RPMI8226 (cell line): ENCODE results near the gene MFSD6.
"Not testable (repeated sequence)": the region's sequence is repeated elsewhere in the genome, so short reads cannot be mapped to it uniquely, and the experiment has no call there.

Source experiments
- DNase-seq: peaks from one replicate; pipeline ENCODE4 v3.0.0-alpha.2; 2015

Gene MFSD6

GRCh38 chr2:190504912-190505311 is 96.8 kb downstream of the MFSD6 start:
- no peak for DNase-seq

GRCh38 chr2:190505696-190506095 is 97.5 kb downstream of the MFSD6 start:
- DNase-seq: no peak

GRCh38 chr2:190506666-190507065 is 98.5 kb downstream of the MFSD6 start:
- DNase-seq: no peak

- DNase-seq: no peak
These were observed 99.0 kb downstream of the MFSD6 start for GRCh38 chr2:190507135-190507534.

- DNase-seq: not testable (repeated sequence)
These were observed 101.7 kb downstream of the MFSD6 start for GRCh38 chr2:190509895-190510294.

GRCh38 chr2:190511104-190511503 is 102.9 kb downstream of the MFSD6 start:
- peak; percentile 12 for DNase-seq

- DNase-seq: no peak
These were observed 104.5 kb downstream of the MFSD6 start for GRCh38 chr2:190512539-190513095.

- no peak for DNase-seq
These were observed 105.7 kb downstream of the MFSD6 start for GRCh38 chr2:190513877-190514276.

GRCh38 chr2:190514676-190515075 is 106.5 kb downstream of the MFSD6 start:
- DNase-seq: no peak

GRCh38 chr2:190515687-190516086 is 107.5 kb downstream of the MFSD6 start:
- no peak for DNase-seq

- no peak for DNase-seq
These were observed 109.3 kb downstream of the MFSD6 start for GRCh38 chr2:190517468-190517867.

GRCh38 chr2:190519975-190520767 is 112.0 kb downstream of the MFSD6 start:
- no peak for DNase-seq

- no peak for DNase-seq
These were observed 116.8 kb downstream of the MFSD6 start for GRCh38 chr2:190524928-190525327.

- no peak for DNase-seq
These were observed 118.1 kb downstream of the MFSD6 start for GRCh38 chr2:190526105-190526750.

- DNase-seq: no peak
These were observed 119.1 kb downstream of the MFSD6 start for GRCh38 chr2:190527214-190527613.

- no peak for DNase-seq
These were observed 119.8 kb downstream of the MFSD6 start for GRCh38 chr2:190527918-190528317.

GRCh38 chr2:190528521-190529001 is 120.4 kb downstream of the MFSD6 start:
- DNase-seq: no peak

GRCh38 chr2:190529486-190530247 is 121.5 kb downstream of the MFSD6 start:
- no peak for DNase-seq

- DNase-seq: no peak
These were observed 122.2 kb downstream of the MFSD6 start for GRCh38 chr2:190530248-190530900.

GRCh38 chr2:190532581-190532980 is 124.4 kb downstream of the MFSD6 start:
- no peak for DNase-seq

GRCh38 chr2:190533175-190533967 is 125.2 kb downstream of the MFSD6 start:
- DNase-seq: peak; percentile 10

- peak; percentile 53 for DNase-seq
These were observed 125.8 kb downstream of the MFSD6 start for GRCh38 chr2:190533968-190534309.
